ENCODE results near the gene XYLT1.

Gene XYLT1

DNA sequence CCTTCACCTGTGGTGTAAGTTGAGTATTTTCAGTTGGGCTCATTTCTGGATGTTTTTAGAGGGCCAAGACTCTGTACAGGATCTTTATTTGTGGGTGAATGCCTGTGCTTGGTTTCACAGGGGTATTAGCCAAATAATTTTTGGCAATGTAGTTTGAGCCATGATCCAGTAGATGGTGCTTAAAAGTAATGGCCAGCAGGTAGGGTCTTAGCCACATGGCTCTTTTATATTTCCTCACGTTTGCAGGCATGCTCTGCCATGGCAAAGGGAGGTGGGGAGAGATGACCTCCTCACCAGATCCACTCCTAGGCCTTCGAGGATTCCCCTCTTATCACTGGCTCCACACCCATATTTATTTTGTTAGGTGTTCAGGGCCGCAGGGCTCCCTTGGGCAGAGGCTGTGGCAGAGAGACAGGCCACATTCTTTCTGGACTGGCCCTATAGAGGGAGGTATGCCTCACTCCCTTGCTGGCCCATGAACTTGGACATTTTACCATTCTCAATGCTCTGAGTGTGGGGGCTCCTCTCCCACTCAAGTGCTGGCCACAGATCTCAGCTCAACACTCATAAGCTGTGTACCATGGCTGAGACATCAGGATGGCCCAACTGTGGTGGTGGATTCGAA lies 417.1 kb downstream of the XYLT1 start:
- no peaks in the 10 kb centered on the region for H3K4me1 ChIP-seq
- no peaks in the 10 kb centered on the region for H3K36me3 ChIP-seq
- H3K4me3 ChIP-seq: no peak overlapping the region
- H4K20me1 ChIP-seq: no peaks in the 10 kb centered on the region
- no peaks in the 10 kb centered on the region for H3K27me3 ChIP-seq
- H3K9ac ChIP-seq: no peak overlapping the region
- peaks cover 0 to 13% (median 7%) of the 10 kb centered on the region in 11 experiments; a peak in 12 of 22 replicates for H3K9me3 ChIP-seq (replicated peaks in 1 of 11)
- H3K4me2 ChIP-seq: no peak overlapping the region
- TF ChIP-seq Cebpa-rat (IDR thresholded peaks at IDR 0.05): no peak
- no peak overlapping the region for H3K27ac ChIP-seq
